Measurements from ENCODE around the gene PLA1A.
"Not testable (repeated sequence)": the region's sequence is repeated elsewhere in the genome, so short reads cannot be mapped to it uniquely, and the experiment has no call there.

The PLA1A gene

DNA sequence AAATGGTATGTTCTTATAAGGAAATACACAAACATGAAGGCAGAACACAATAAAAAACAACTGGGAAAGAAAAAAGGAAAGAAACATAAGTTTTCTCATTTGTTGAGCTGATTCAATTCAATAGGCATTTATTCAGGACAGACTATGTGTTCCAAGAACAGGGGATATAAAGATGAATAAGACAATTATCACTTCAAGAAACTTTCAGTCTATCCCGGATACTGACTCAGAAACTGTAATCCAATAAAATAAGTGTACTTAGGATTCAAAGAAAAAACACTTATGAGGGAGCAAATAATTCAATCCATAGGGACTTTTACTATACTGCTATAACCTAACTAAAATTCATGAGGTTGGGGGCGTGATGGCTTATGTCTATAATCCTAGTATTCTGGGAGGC lies 66.2 kb downstream of the PLA1A start:
- no peak for DNase-seq
- H3K27ac Mint-ChIP-seq, result no peak overlapping the region
- H3K4me1 Mint-ChIP-seq, result peaks cover 5% of the 10 kb centered on the region
- CTCF ChIA-PET, result no interaction called here
- H3K4me3 Mint-ChIP-seq, result no peak overlapping the region
- no peaks in the 10 kb centered on the region for H3K27me3 Mint-ChIP-seq
- no peaks in the 10 kb centered on the region for H3K9me3 Mint-ChIP-seq
- peaks cover 14% of the 10 kb centered on the region for H3K36me3 Mint-ChIP-seq

DNA sequence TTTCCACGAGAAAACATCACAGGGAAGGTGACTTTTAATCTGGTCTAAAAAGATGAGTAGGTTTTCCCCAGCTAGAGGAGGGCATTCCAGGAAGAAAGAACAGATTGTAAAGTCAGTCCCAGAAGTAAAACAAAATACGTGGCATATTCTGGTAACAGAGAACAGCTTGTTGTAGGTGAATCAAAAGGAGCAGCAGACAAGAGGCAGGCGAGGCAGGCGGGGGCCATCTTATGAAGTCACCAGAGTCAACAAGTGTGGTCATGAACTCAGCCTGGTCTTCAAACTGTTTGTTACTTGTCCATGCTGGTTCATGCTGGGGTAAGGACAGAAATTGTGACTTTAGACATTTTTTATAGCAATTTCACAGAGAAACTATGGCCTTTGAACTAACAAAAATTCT lies 66.7 kb downstream of the PLA1A start:
- CTCF ChIA-PET, result no interaction called here
- no peak overlapping the region for H3K27ac Mint-ChIP-seq

DNA sequence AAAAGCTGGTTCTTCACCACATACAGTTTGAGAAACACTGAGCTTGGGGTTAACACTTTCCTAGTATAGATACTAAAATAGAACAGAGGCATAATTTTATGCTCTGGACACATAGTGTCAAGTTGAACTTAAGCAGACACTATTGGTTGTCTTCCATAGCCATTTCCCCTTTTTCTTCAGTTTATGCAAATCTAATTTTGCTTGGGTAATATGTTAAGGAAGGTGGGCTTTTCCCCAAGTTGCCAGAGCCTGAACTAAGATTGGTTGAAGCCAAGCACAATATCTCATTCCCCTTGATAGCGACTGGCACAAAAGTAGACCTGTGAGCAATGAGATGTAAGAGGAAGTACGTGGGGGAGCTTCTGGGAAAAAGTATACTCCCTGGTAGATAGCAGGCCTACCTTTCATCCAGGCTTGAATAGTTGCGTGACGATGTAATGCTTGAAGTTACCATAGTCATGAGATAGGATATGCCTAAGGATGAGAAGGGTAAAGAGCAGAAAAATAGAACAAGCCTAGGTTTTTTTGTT lies 67.2 kb downstream of the PLA1A start:
- no peak overlapping the region for H3K4me3 Mint-ChIP-seq
- no peaks in the 10 kb centered on the region for H3K9me3 Mint-ChIP-seq
- no peaks in the 10 kb centered on the region for H3K27me3 Mint-ChIP-seq
- peaks cover 22% of the 10 kb centered on the region for H3K36me3 Mint-ChIP-seq
- no peak overlapping the region for H3K27ac Mint-ChIP-seq
- H3K4me1 Mint-ChIP-seq, result peaks cover 3% of the 10 kb centered on the region
- CTCF ChIA-PET, result no interaction called here
- no peak for DNase-seq

More for the DNA sequence above, 66.7 kb downstream of the PLA1A start:
- no peak for DNase-seq
- H3K36me3 Mint-ChIP-seq, result peaks cover 18% of the 10 kb centered on the region
- H3K4me3 Mint-ChIP-seq, result no peak overlapping the region
- peaks cover 5% of the 10 kb centered on the region for H3K4me1 Mint-ChIP-seq
- H3K9me3 Mint-ChIP-seq, result no peaks in the 10 kb centered on the region
- no peaks in the 10 kb centered on the region for H3K27me3 Mint-ChIP-seq

DNA sequence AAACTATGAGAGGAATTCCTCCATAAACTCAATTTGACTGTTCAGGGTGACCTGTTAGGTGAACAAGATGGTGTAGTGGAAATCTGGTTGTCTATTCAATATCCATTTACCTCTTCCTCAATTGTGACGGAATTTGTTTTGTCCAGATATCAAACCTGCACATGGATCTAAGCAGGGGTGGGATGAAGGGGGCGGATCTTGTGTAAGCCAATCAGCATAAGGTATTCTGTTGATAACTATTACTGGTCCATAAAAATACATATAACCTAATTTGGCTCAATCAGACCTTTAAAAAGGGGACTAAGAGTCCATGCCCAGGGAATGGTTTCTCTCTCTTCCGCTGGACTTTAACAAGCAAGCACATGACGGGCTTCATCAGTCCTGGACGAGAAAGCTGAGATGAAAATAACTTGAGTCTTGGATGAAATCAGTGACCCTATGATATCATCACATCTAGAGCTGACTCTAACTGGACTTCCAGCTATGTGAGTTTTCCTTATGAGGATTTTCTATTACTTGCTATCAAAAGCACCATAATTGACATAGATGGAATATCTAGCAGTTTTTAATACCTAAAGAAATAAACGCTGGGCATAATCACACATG lies 68.4 kb downstream of the PLA1A start:
- H3K4me1 Mint-ChIP-seq, result peaks cover 5% of the 10 kb centered on the region

DNA sequence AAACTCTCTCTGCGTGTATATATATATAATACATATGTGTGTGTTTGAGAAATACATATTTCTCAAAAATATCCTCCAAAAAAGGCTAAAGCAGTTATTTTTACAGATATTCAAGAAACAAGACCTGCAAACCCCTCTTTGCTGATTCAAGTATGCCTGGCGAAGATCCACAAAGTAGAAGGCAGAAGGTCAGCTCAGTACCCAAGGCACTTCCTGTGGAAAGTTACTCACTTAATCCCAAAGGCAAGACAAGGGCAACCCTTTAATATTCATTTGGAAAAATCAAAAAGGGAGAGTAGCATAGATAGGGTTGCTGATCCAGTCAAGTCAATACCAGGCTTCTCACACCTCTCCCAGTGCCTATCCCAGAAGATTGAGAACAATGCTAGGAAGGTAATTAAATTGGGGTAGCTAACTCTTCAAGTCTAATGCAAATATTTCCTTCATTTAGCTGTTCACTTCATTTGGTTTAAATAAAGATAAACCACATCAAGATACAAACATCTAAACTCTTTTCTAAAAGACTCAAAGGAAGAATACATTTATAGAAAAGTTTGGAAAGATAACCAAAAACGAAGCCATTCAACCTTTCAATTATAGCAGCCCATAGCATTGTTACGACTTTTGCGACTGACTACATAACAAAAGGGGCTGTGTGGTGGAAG lies 72.4 kb downstream of the PLA1A start:
- H3K36me3 Mint-ChIP-seq, result peaks cover 60% of the 10 kb centered on the region
- H3K4me3 Mint-ChIP-seq, result no peak overlapping the region
- H3K9me3 Mint-ChIP-seq, result no peaks in the 10 kb centered on the region
- H3K4me1 Mint-ChIP-seq, result peaks cover 20% of the 10 kb centered on the region
- CTCF ChIA-PET, result no interaction called here
- no peak overlapping the region for H3K27ac Mint-ChIP-seq
- DNase-seq, result no peak
- H3K27me3 Mint-ChIP-seq, result no peaks in the 10 kb centered on the region

More for the DNA sequence above, 68.4 kb downstream of the PLA1A start:
- H3K36me3 Mint-ChIP-seq, result peaks cover 32% of the 10 kb centered on the region
- no peak overlapping the region for H3K4me3 Mint-ChIP-seq
- DNase-seq, result no peak
- no peaks in the 10 kb centered on the region for H3K9me3 Mint-ChIP-seq
- no peak overlapping the region for H3K27ac Mint-ChIP-seq
- CTCF ChIA-PET, result no interaction called here
- H3K27me3 Mint-ChIP-seq, result no peaks in the 10 kb centered on the region

DNA sequence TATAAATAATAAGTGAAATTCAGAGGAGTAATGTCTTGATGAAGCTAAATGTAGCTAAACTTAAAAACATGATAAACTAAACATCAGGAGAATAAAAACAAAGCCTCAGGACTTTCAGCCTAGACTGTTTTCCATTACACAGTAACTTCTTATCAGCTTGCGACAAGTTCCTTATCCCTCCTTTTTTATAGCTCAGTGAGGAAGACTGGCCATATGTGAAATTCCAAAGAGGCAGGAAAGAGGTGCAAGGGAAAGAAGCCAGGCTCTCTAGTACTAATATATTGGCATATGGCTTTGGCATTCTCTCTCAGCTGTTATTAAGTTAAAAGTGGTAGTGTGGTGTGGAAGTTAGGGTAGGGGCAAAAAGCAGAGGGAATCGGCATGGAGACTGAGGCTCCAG lies 75.1 kb downstream of the PLA1A start:
- peaks cover 57% of the 10 kb centered on the region for H3K36me3 Mint-ChIP-seq
- H3K4me1 Mint-ChIP-seq, result peaks cover 40% of the 10 kb centered on the region
- H3K4me3 Mint-ChIP-seq, result no peak overlapping the region
- no peaks in the 10 kb centered on the region for H3K9me3 Mint-ChIP-seq
- CTCF ChIA-PET, result interaction anchor here (1.0 kb wide), 2 partner anchors 8 to 13 kb away, joined by 3 read pairs; no protein-coding TSS in a partner anchor
- no peak for DNase-seq
- H3K27ac Mint-ChIP-seq, result no peak overlapping the region
- H3K27me3 Mint-ChIP-seq, result no peaks in the 10 kb centered on the region

DNA sequence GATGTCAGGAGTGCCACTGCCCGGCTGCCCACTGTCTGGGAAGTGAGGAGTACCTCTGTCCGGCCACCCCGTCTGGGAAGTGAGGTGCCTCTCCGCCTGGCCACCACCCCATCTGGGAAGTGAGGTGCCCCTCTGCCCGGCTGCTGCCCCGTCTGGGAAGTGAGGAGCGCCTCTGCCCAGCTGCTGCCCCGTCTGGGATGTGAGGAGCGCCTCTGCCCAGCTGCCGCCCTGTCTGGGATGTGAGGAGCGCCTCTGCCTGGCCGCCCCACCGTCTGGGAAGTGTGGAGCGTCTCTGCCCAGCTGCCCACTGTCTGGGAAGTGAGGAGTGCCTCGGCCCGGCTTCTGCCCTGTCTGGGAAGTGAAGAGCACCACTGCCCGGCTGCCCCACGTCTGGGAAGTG lies 76.2 kb downstream of the PLA1A start:
- H3K4me1 Mint-ChIP-seq, result peaks cover 41% of the 10 kb centered on the region
- H3K4me3 Mint-ChIP-seq, result no peak overlapping the region
- no peak overlapping the region for H3K27ac Mint-ChIP-seq
- H3K36me3 Mint-ChIP-seq, result peaks cover 56% of the 10 kb centered on the region
- H3K27me3 Mint-ChIP-seq, result no peaks in the 10 kb centered on the region
- DNase-seq, result no peak
- H3K9me3 Mint-ChIP-seq, result no peaks in the 10 kb centered on the region
- CTCF ChIA-PET, result no interaction called here

DNA sequence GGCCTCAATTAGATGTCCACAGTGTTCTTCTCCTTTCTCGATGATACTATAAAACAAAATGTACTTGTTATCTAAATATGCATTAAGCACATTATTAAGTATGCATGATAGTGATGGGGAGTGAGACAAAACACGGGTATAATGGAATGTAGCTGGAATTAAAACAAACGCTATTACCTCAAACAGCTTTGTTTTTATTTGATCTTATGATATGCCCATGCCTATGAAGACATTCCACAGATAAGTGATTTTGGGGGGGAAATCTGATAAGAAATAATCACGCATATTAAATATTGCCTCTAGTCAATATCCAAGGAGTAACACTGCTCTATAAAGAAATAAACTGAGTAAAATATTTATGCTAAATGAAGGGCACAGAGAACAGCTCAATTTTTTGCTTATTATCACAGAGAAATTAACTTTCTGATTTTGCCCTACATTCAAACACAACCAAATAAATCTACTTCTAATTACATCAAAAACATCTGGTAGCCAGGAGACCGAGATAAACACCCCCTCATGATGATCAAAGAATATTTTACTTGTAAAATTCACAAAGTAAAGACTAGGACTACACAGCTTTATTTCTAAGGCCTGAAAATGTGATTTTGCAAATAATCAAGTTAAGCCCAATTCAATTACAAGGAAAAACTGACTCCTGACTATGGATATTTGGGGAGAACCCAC lies 77.6 kb downstream of the PLA1A start:
- CTCF ChIA-PET, result interaction anchor here (0.8 to 2.3 kb wide), 2 partner anchors 13 to 74 kb away, joined by 3 to 7 read pairs; no protein-coding TSS in a partner anchor
- H3K36me3 Mint-ChIP-seq, result peaks cover 44% of the 10 kb centered on the region
- peak overlapping the region; percentile 95 for H3K4me3 Mint-ChIP-seq
- DNase-seq, result no peak
- peaks cover 38% of the 10 kb centered on the region for H3K4me1 Mint-ChIP-seq
- H3K27me3 Mint-ChIP-seq, result no peaks in the 10 kb centered on the region
- no peaks in the 10 kb centered on the region for H3K9me3 Mint-ChIP-seq
- peak overlapping the region; percentile 92 for H3K27ac Mint-ChIP-seq

DNA sequence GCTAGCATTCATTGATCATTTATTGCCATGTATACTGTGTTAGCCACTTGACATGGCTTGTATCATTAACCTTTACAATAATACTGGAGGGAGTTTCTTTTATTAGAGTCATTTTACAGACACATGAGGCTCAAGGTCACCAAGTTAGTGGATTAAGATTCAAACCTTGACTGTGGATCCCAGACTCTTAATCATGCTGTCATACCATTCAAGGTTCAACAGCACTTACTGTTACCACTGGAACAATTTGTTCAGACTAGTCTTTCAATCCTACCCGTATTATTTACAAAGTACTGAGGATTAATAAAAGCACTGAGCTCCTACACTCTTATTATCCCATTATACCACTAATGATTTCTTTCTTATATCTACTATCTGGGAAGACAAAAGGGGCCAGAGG lies 78.3 kb downstream of the PLA1A start:
- H3K27ac Mint-ChIP-seq, result peak overlapping the region; percentile 92
- H3K4me1 Mint-ChIP-seq, result peaks cover 38% of the 10 kb centered on the region
- H3K27me3 Mint-ChIP-seq, result no peaks in the 10 kb centered on the region
- peak overlapping the region; percentile 95 for H3K4me3 Mint-ChIP-seq
- H3K36me3 Mint-ChIP-seq, result peaks cover 38% of the 10 kb centered on the region
- CTCF ChIA-PET, result interaction anchor here (2.3 kb wide), 1 partner anchor 75 kb away, joined by 7 read pairs; no protein-coding TSS in a partner anchor
- no peaks in the 10 kb centered on the region for H3K9me3 Mint-ChIP-seq
- DNase-seq, result no peak

DNA sequence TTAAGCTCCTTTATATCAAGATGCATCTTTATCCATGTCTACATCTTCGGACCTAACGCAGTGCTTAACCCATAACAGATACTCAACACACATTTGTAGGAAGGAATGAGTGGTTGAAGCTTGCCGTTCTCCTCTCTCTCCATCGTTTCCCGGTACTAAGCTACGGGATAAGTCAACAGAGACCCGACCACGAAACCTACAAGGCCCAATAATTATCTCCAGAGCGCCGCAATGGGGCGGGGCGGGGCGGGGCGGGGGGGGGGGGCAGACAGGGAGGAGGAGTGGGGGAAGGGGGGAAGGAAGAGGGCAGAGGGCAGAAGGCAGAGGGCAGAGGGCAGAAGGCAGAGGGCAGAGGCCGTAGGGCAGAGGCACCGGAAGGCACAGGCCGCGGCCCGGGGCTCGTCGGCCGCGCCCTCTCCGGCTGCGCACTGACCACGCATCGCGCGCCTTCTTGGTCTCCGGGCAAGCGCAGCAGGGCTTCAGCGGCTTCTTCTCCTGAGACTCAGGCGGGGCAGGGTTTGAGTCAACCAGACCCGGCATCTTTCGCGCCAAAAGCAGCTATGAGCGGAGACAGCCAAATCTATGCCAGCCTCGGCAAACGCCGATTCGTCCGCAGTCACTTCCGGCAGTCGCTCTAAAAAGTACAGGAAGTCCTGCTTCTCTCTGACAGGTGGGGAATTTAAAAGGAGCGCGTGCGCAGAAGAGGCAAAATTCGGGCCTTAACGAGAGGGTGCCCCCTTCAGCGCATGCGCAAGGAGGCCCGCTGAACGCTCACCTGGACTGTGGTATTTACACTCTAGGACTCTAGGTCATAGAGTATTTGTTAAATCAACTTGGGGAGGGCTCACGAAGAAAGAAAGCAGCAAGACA lies 79.3 kb downstream of the PLA1A start, which contains the start of gene COX17:
Gene COX17, minus strand, starts transcription at position 636 of the 870 bp plus-strand sequence. Its CDS starts 96 bp downstream, at position 540.
- Mint-ChIP-seq H3K27ac (peak within 1 kb of the TSS; percentile 92), H3K4me1 (peaks cover 37% of the 10 kb centered on the region), H3K4me3 (peak within 1 kb of the TSS; percentile 95), H3K36me3 (peaks cover 30% of the 10 kb centered on the region), H3K9me3 (no peaks in the 10 kb centered on the region), H3K27me3 (no peaks in the 10 kb centered on the region)
- peak; percentile 97 for DNase-seq
- CTCF ChIA-PET, result interaction anchor here (2.3 kb wide), 1 partner anchor 76 kb away, joined by 7 read pairs; no protein-coding TSS in a partner anchor

DNA sequence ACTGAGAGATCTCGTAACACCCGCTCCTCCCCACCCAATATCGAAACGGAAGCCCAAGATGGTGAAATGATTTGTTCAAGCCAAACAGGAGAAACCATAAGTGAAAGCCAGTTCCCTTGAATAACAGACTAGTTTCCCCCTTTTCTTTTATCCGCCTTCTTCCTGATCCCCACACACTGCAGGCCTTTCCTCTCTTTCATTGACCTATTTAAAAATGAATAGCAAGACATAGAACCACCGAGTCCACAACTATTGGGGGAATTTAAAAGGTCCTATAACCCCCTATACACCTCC lies 79.9 kb downstream of the PLA1A start:
- no peak for DNase-seq
- peak overlapping the region; percentile 95 for H3K4me3 Mint-ChIP-seq
- peak overlapping the region; percentile 92 for H3K27ac Mint-ChIP-seq
- peaks cover 26% of the 10 kb centered on the region for H3K36me3 Mint-ChIP-seq
- peaks cover 34% of the 10 kb centered on the region for H3K4me1 Mint-ChIP-seq
- H3K9me3 Mint-ChIP-seq, result no peaks in the 10 kb centered on the region
- CTCF ChIA-PET, result interaction anchor here (2.3 kb wide), 1 partner anchor 77 kb away, joined by 7 read pairs; no protein-coding TSS in a partner anchor
- no peaks in the 10 kb centered on the region for H3K27me3 Mint-ChIP-seq

DNA sequence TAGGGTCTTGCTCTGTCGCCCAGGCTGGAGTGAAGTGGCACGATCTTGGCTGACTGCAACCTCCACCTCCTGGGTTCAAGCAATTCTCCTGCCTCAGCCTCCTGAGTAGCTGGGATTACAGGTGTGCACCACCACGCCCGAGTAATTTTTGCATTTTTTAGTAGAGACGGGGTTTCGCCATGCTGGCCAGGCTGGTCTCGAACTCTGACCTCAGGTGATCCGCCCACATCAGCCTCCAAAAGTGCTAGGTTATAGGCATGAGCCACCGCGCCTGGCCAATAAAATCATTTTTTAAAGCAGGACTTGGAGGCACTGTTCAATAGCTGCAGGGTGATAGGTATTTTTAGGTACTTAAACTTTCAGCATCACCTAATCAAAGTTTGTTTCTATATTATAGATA lies 80.5 kb downstream of the PLA1A start:
- Mint-ChIP-seq H3K36me3 (peaks cover 20% of the 10 kb centered on the region), H3K4me1 (peaks cover 30% of the 10 kb centered on the region), H3K27ac (peak overlapping the region; percentile 69)
- CTCF ChIA-PET, result interaction anchor here (3.5 kb wide), 1 partner anchor 77 kb away, joined by 25 read pairs; no protein-coding TSS in a partner anchor
- not testable (repeated sequence) for DNase-seq, H3K27me3 Mint-ChIP-seq, H3K9me3 Mint-ChIP-seq, H3K4me3 Mint-ChIP-seq

Measured in activated naive CD4-positive, alpha-beta T cell treated with anti-CD3 and anti-CD28 coated beads, Interleukin-2, amount 10 ng/mL, durations not matched to agents 7 days and 5 days (primary cell).